Neural cell (in vitro differentiated cells): ENCODE data around the gene KLF18. TPM values are rescaled to one million over a fixed set of nuclear protein-coding genes. Genes with fewer than 3 reads are reported as not detected.

Source experiments
- H2AFZ ChIP-seq: fragments of 200-600, 300-800 bp; sonication (generic), shearing (Covaris generic); 2 replicates; pipeline ENCODE4 v1.6.0; 2014; ENCODE audit warnings: low read depth, mild to moderate bottlenecking, antibody characterized with exemption, low read length, moderate library complexity
- H3F3A ChIP-seq: fragments of 200-600 bp; shearing (Covaris generic); 2 replicates; pipeline ENCODE4 v1.6.1; 2016; ENCODE audit warnings: mild to moderate bottlenecking, moderate library complexity, mixed read lengths, antibody characterized with exemption, low read length; ENCODE audit not compliant: insufficient read depth, poor library complexity, severe bottlenecking
- H3K27ac ChIP-seq: fragments of 200-600, 300-800 bp; sonication (generic), shearing (Covaris generic); 2 replicates; pipeline ENCODE4 v1.5.1; 2014; ENCODE audit warnings: mild to moderate bottlenecking, low read length, moderate library complexity
- H3K27me3 ChIP-seq: fragments of 300-800, 200-600 bp; sonication (generic), shearing (Covaris generic); 2 replicates; pipeline ENCODE4 v1.6.0; 2014; ENCODE audit warnings: mild to moderate bottlenecking, low read depth, low read length, moderate library complexity; ENCODE audit not compliant: insufficient read depth
- H3K36me3 ChIP-seq: fragments of 300-800, 200-600 bp; sonication (generic), shearing (Covaris generic); 2 replicates; pipeline ENCODE4 v1.5.1; 2014; ENCODE audit warnings: mild to moderate bottlenecking, antibody characterized with exemption, low read length, moderate library complexity; ENCODE audit not compliant: insufficient read depth
- H3K4me2 ChIP-seq: fragments of 300-800, 200-600 bp; sonication (generic), shearing (Covaris generic); 2 replicates; pipeline ENCODE4 v1.6.0; 2014; ENCODE audit warnings: mild to moderate bottlenecking, low read length
- H3K4me3 ChIP-seq: fragments of 300-800, 200-600 bp; sonication (generic), shearing (Covaris generic); 2 replicates; pipeline ENCODE4 v1.5.1; 2014; ENCODE audit warnings: mild to moderate bottlenecking, low read length, moderate library complexity
- H3K79me2 ChIP-seq: fragments of 200-600 bp; shearing (Covaris generic); replicated peaks from 2 replicates; pipeline ENCODE4 v1.6.0; 2014; ENCODE audit warnings: mild to moderate bottlenecking, low read length, moderate library complexity; ENCODE audit not compliant: insufficient read depth
- H3K9ac ChIP-seq: fragments of 300-800, 200-600 bp; sonication (generic), shearing (Covaris generic); 2 replicates; pipeline ENCODE4 v1.6.1; 2016; ENCODE audit warnings: mild to moderate bottlenecking, low read length, mixed read lengths
- H3K9me2 ChIP-seq: fragments of 200-600 bp; shearing (Covaris generic); 2 replicates; pipeline ENCODE4 v1.6.1; 2016; ENCODE audit warnings: mild to moderate bottlenecking, low read length, mixed read lengths; ENCODE audit not compliant: insufficient read depth
- H3K9me3 ChIP-seq: fragments of 200-600, 300-800 bp; sonication (generic), shearing (Covaris generic); 2 replicates; pipeline ENCODE4 v1.6.1; 2016; ENCODE audit warnings: mild to moderate bottlenecking, mixed run types, low read length, moderate library complexity, mixed read lengths
- H4K20me1 ChIP-seq: fragments of 200-600 bp; shearing (Covaris generic); 2 replicates; pipeline ENCODE4 v1.6.1; 2016; ENCODE audit warnings: mild to moderate bottlenecking, mixed run types; ENCODE audit not compliant: insufficient read depth
- CTCF ChIP-seq: fragments of 450-650 bp; IDR thresholded peaks from 2 replicates; pipeline ENCODE4 v1.5.1; 2014; ENCODE audit warnings: antibody characterized with exemption, mild to moderate bottlenecking, moderate library complexity; ENCODE audit not compliant: poor library complexity, severe bottlenecking
- EP300 ChIP-seq: fragments of 450-650 bp; conservative IDR thresholded peaks from 2 replicates; pipeline ENCODE4 v1.6.1; 2014; ENCODE audit warnings: antibody characterized with exemption, mild to moderate bottlenecking, moderate library complexity; ENCODE audit not compliant: poor library complexity, severe bottlenecking
- EZH2 ChIP-seq: fragments of 200-600, 300-800 bp; shearing (Covaris generic), sonication (generic); IDR thresholded peaks from 2 replicates; pipeline ENCODE4 v1.6.1; 2014; ENCODE audit warnings: antibody characterized with exemption, low read length, borderline replicate concordance, mild to moderate bottlenecking; ENCODE audit not compliant: insufficient read depth, poor library complexity, severe bottlenecking
- MXI1 ChIP-seq: fragments of 450-650 bp; conservative IDR thresholded peaks from 2 replicates; pipeline ENCODE4 v1.6.1; 2014; ENCODE audit warnings: antibody characterized with exemption, mild to moderate bottlenecking; ENCODE audit not compliant: poor library complexity, severe bottlenecking
- POLR2AphosphoS5 ChIP-seq: IDR thresholded peaks from 2 replicates; pipeline ENCODE4 v1.6.1; 2012
- RAD21 ChIP-seq: fragments of 450-650 bp; conservative IDR thresholded peaks from 2 replicates; pipeline ENCODE4 v1.6.1; 2014; ENCODE audit warnings: antibody characterized with exemption, mild to moderate bottlenecking, moderate library complexity
- REST ChIP-seq: IDR thresholded peaks from 2 replicates; pipeline ENCODE4 v1.6.1; 2012; ENCODE audit warnings: borderline replicate concordance
- SMC3 ChIP-seq: fragments of 450-650 bp; conservative IDR thresholded peaks from 2 replicates; pipeline ENCODE4 v1.6.1; 2014; ENCODE audit warnings: antibody characterized with exemption, mild to moderate bottlenecking, moderate library complexity; ENCODE audit not compliant: poor library complexity
- TAF1 ChIP-seq: IDR thresholded peaks from 2 replicates; pipeline ENCODE4 v1.6.1; 2012; ENCODE audit warnings: low read depth
- polyA plus RNA-seq: library from polyadenylated mRNA; depleted of rRNA; stranded (reverse); fragments of >200 nt; gene quantifications from 2 replicates; pipeline ENCODE4 v1.2.3, GENCODE V29; 2014

KLF18 gene
- polyA plus RNA-seq, 1 donor from 2014 or later: not detected

- Histone ChIP-seq H3K27me3 (no peaks in the 10 kb centered on the region), H3K79me2 (no peaks in the 10 kb centered on the region), H3F3A (no peaks in the 10 kb centered on the region), H3K9me2 (no peaks in the 10 kb centered on the region), H3K9ac (no peak overlapping the region), H3K9me3 (no peaks in the 10 kb centered on the region), H3K27ac (no peak overlapping the region), H2AFZ (no peak overlapping the region), H3K4me2 (no peak overlapping the region), H3K4me3 (no peak overlapping the region), H4K20me1 (no peaks in the 10 kb centered on the region), H3K36me3 (no peaks in the 10 kb centered on the region)
- TF ChIP-seq POLR2AphosphoS5: no peak
- TF ChIP-seq RAD21: no peak
- no peak for TF ChIP-seq REST
- no peak for TF ChIP-seq TAF1
- TF ChIP-seq EZH2: no peak
- no peak for TF ChIP-seq EP300
- TF ChIP-seq SMC3: no peak
- TF ChIP-seq CTCF: no peak
- TF ChIP-seq MXI1: no peak
These were observed 35.6 kb downstream of the KLF18 start for GRCh38 chr1:44105810-44106209.

DNA sequence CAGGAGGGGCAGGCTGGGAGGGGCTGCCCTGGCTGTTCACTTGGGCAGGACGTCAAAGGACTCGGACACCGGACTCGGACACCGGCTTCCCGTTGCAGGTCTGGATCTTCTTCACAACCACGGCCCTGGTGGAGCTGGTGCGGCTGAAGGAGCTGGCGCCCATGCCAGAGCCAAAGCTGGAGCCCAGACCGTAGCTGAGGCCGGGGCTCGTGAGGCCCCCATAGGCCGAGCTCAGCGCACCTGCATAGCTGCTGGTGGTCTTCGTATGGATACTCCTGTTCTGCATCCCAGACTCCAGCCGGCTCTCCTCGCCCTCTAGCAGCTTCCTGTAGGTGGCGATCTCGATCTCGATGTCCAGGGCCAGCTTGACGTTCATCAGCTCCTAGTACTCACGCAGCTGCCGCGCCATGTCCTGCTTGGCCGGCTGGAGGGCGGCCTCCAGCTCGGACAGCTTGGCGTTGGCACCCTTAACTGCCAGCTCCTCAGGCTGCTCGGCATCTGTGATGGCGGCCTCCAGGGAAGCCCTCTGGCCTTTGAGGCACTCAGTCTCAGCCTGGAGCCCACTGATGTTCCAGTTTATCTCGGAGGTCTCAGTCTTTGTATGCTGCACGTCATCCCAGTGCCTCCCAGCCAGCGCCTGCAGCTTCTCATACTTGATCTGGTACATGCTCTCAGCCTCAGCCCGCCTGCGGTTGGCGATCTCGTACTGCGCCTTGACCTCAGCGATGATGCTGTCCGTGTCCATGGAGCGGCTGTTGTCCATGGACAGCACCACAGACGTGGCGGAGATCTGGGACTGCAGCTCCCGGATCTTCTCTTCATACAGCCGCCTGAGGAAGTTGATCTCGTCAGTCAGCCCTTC is 37.9 kb downstream of the KLF18 start:
- H3K9me2 ChIP-seq: no peaks in the 10 kb centered on the region
- H3K4me3 ChIP-seq: no peak overlapping the region
- no peaks in the 10 kb centered on the region for H3K9me3 ChIP-seq
- H2AFZ ChIP-seq: no peak overlapping the region
- no peak overlapping the region for H3K9ac ChIP-seq
- H3F3A ChIP-seq: no peaks in the 10 kb centered on the region
- H3K79me2 ChIP-seq: no peaks in the 10 kb centered on the region
- no peaks in the 10 kb centered on the region for H3K27me3 ChIP-seq
- no peak overlapping the region for H3K27ac ChIP-seq
- no peaks in the 10 kb centered on the region for H4K20me1 ChIP-seq
- no peak overlapping the region for H3K4me2 ChIP-seq
- no peak for TF ChIP-seq TAF1
- TF ChIP-seq POLR2AphosphoS5: no peak
- no peak for TF ChIP-seq EZH2
- no peak for TF ChIP-seq CTCF
- no peak for TF ChIP-seq MXI1
- TF ChIP-seq EP300: no peak
- no peak for TF ChIP-seq SMC3
- no peak for TF ChIP-seq RAD21
- TF ChIP-seq REST: no peak
- H3K36me3 ChIP-seq: no peaks in the 10 kb centered on the region
